Activated CD8-positive, alpha-beta memory T cell treated with anti-CD3 and anti-CD28 coated beads, Interleukin-2, amount 50 U/mL, for 4 hours (primary cell): Measurements from ENCODE around the gene FAM120A.
"Not testable (repeated sequence)": the region's sequence is repeated elsewhere in the genome, so short reads cannot be mapped to it uniquely, and the experiment has no call there.

Source experiments
- DNase-seq: peaks from one replicate; pipeline ENCODE4 v3.0.0-alpha.2; 2020

The FAM120A gene

GRCh38 chr9:93450945-93451815 is at the start of gene FAM120A:
TSS of gene FAM120A (plus strand) at chr9:93451685. CDS start at chr9:93451916, 231 bp downstream.
- DNase-seq: peak; percentile 76

GRCh38 chr9:93406371-93406770 is 45.1 kb upstream of the FAM120A start:
- no peak for DNase-seq

- no peak for DNase-seq
These were observed 38.0 kb upstream of the FAM120A start for GRCh38 chr9:93413530-93413929.

GRCh38 chr9:93415176-93415690 is 36.3 kb upstream of the FAM120A start:
- DNase-seq: no peak

- DNase-seq: no peak
These were observed 34.8 kb upstream of the FAM120A start for GRCh38 chr9:93416530-93417235.

GRCh38 chr9:93417538-93417937 is 33.9 kb upstream of the FAM120A start:
- DNase-seq: no peak

GRCh38 chr9:93419023-93419422 is 32.5 kb upstream of the FAM120A start:
- DNase-seq: no peak

- no peak for DNase-seq
These were observed 28.4 kb upstream of the FAM120A start for GRCh38 chr9:93422977-93423616.

GRCh38 chr9:93427655-93428379 is 23.7 kb upstream of the FAM120A start:
- DNase-seq: no peak

- no peak for DNase-seq
These were observed 19.9 kb upstream of the FAM120A start for GRCh38 chr9:93431539-93432105.

GRCh38 chr9:93432964-93433363 is 18.5 kb upstream of the FAM120A start:
- no peak for DNase-seq

- no peak for DNase-seq
These were observed 17.4 kb upstream of the FAM120A start for GRCh38 chr9:93434056-93434455.

- DNase-seq: no peak
These were observed 16.1 kb upstream of the FAM120A start for GRCh38 chr9:93435386-93435785.

GRCh38 chr9:93436218-93436617 is 15.3 kb upstream of the FAM120A start:
- DNase-seq: no peak

GRCh38 chr9:93436655-93437407 is 14.7 kb upstream of the FAM120A start:
- DNase-seq: no peak

- no peak for DNase-seq
These were observed 13.5 kb upstream of the FAM120A start for GRCh38 chr9:93437996-93438395.

- DNase-seq: not testable (repeated sequence)
These were observed 12.2 kb upstream of the FAM120A start for GRCh38 chr9:93439301-93439700.

GRCh38 chr9:93440896-93441580 is 10.4 kb upstream of the FAM120A start:
- no peak for DNase-seq

- DNase-seq: no peak
These were observed 5.4 kb upstream of the FAM120A start for GRCh38 chr9:93446073-93446472.

- DNase-seq: no peak
These were observed 3.8 kb upstream of the FAM120A start for GRCh38 chr9:93447655-93448054.
